Measurements from ENCODE around the gene JMJD4. TPM values are rescaled to one million over a fixed set of nuclear protein-coding genes. Genes with fewer than 3 reads are reported as not detected.
A peak's percentile ranks its signal among the peaks of the same experiment; 100 is the strongest.

JMJD4 gene
- total RNA-seq, 1 donor from 2014 or later, result 17.8 TPM

GRCh38 chr1:227776331-227776771 lies 41.2 kb upstream of the JMJD4 start:
- Mint-ChIP-seq H3K27ac (ENCODE audit: unreplicated experiment) (peak overlapping the region; percentile 61), H3K36me3 (ENCODE audit: low read depth) (peaks cover 3% of the 10 kb centered on the region), H3K27me3 (ENCODE audit: low read depth) (no peaks in the 10 kb centered on the region), H3K4me1 (ENCODE audit: low read depth) (peaks cover 16% of the 10 kb centered on the region), H3K9me3 (ENCODE audit: low read depth) (no peaks in the 10 kb centered on the region), H3K4me3 (ENCODE audit: unreplicated experiment) (no peak overlapping the region)
- no peak for TF ChIP-seq CTCF (IDR thresholded peaks at IDR 0.05)
- DNase-seq (ENCODE audit: low spot score), result no peak

GRCh38 chr1:227775841-227776240 lies 40.7 kb upstream of the JMJD4 start:
- H3K4me1 Mint-ChIP-seq (ENCODE audit: low read depth), result peaks cover 16% of the 10 kb centered on the region
- no peak for DNase-seq (ENCODE audit: low spot score)
- no peaks in the 10 kb centered on the region for H3K9me3 Mint-ChIP-seq (ENCODE audit: low read depth)
- H3K36me3 Mint-ChIP-seq (ENCODE audit: low read depth), result peaks cover 3% of the 10 kb centered on the region
- peak overlapping the region; percentile 61 for H3K27ac Mint-ChIP-seq (ENCODE audit: unreplicated experiment)
- TF ChIP-seq CTCF (IDR thresholded peaks at IDR 0.05), result no peak
- H3K27me3 Mint-ChIP-seq (ENCODE audit: low read depth), result no peaks in the 10 kb centered on the region
- H3K4me3 Mint-ChIP-seq (ENCODE audit: unreplicated experiment), result no peak overlapping the region

- H3K27ac Mint-ChIP-seq (ENCODE audit: unreplicated experiment), result no peak overlapping the region
- H3K4me3 Mint-ChIP-seq (ENCODE audit: unreplicated experiment), result no peak overlapping the region
- peaks cover 7% of the 10 kb centered on the region for H3K36me3 Mint-ChIP-seq (ENCODE audit: low read depth)
- no peak for DNase-seq (ENCODE audit: low spot score)
- H3K4me1 Mint-ChIP-seq (ENCODE audit: low read depth), result peaks cover 16% of the 10 kb centered on the region
- no peaks in the 10 kb centered on the region for H3K9me3 Mint-ChIP-seq (ENCODE audit: low read depth)
- TF ChIP-seq CTCF (IDR thresholded peaks at IDR 0.05), result no peak
- no peaks in the 10 kb centered on the region for H3K27me3 Mint-ChIP-seq (ENCODE audit: low read depth)
Observed at GRCh38 chr1:227774821-227775661, 39.9 kb upstream of the JMJD4 start.

- H3K27ac Mint-ChIP-seq (ENCODE audit: unreplicated experiment), result no peak overlapping the region
- H3K27me3 Mint-ChIP-seq (ENCODE audit: low read depth), result no peaks in the 10 kb centered on the region
- peaks cover 7% of the 10 kb centered on the region for H3K36me3 Mint-ChIP-seq (ENCODE audit: low read depth)
- peaks cover 16% of the 10 kb centered on the region for H3K4me1 Mint-ChIP-seq (ENCODE audit: low read depth)
- H3K4me3 Mint-ChIP-seq (ENCODE audit: unreplicated experiment), result no peak overlapping the region
- H3K9me3 Mint-ChIP-seq (ENCODE audit: low read depth), result no peaks in the 10 kb centered on the region
- TF ChIP-seq CTCF (IDR thresholded peaks at IDR 0.05), result no peak
- DNase-seq (ENCODE audit: low spot score), result no peak
Observed at GRCh38 chr1:227774051-227774731, 39.1 kb upstream of the JMJD4 start.

- DNase-seq (ENCODE audit: low spot score), result no peak
- H3K4me3 Mint-ChIP-seq (ENCODE audit: unreplicated experiment), result no peak overlapping the region
- H3K36me3 Mint-ChIP-seq (ENCODE audit: low read depth), result peaks cover 12% of the 10 kb centered on the region
- no peak for TF ChIP-seq CTCF (IDR thresholded peaks at IDR 0.05)
- H3K9me3 Mint-ChIP-seq (ENCODE audit: low read depth), result no peaks in the 10 kb centered on the region
- no peaks in the 10 kb centered on the region for H3K27me3 Mint-ChIP-seq (ENCODE audit: low read depth)
- peaks cover 12% of the 10 kb centered on the region for H3K4me1 Mint-ChIP-seq (ENCODE audit: low read depth)
- no peak overlapping the region for H3K27ac Mint-ChIP-seq (ENCODE audit: unreplicated experiment)
Observed at GRCh38 chr1:227773558-227773957, 38.5 kb upstream of the JMJD4 start.
